LoVo (cell line): Measurements from ENCODE around the gene AKAP10.
"Not testable (repeated sequence)": the region's sequence is repeated elsewhere in the genome, so short reads cannot be mapped to it uniquely, and the experiment has no call there.

ENCODE experiments used
- DNase-seq: peaks from one replicate; pipeline ENCODE4 v3.0.0-alpha.2; 2016; ENCODE audit warnings: low spot score

Gene AKAP10

GRCh38 chr17:19933221-19933620, 44.4 kb downstream of the AKAP10 start:
- DNase-seq = no peak

GRCh38 chr17:19928299-19928698, 49.3 kb downstream of the AKAP10 start:
- DNase-seq = no peak

GRCh38 chr17:19915245-19915978, 62.2 kb downstream of the AKAP10 start:
- no peak for DNase-seq

GRCh38 chr17:19911033-19911432, 66.6 kb downstream of the AKAP10 start:
- DNase-seq = no peak

- no peak for DNase-seq
These were observed 68.5 kb downstream of the AKAP10 start for GRCh38 chr17:19909139-19909538.

- DNase-seq = no peak
These were observed 72.1 kb downstream of the AKAP10 start for GRCh38 chr17:19905502-19905901.

GRCh38 chr17:19904924-19905323, 72.7 kb downstream of the AKAP10 start:
- DNase-seq = no peak

GRCh38 chr17:19904412-19904811, 73.2 kb downstream of the AKAP10 start:
- DNase-seq = no peak

GRCh38 chr17:19900809-19901208, 76.8 kb downstream of the AKAP10 start:
- no peak for DNase-seq

- DNase-seq = peak; percentile 19
These were observed 79.7 kb downstream of the AKAP10 start for GRCh38 chr17:19897903-19898302.

- peak; percentile 37 for DNase-seq
These were observed 80.4 kb downstream of the AKAP10 start for GRCh38 chr17:19897090-19897837.

GRCh38 chr17:19896679-19897078, 80.9 kb downstream of the AKAP10 start:
- DNase-seq = no peak

- DNase-seq = not testable (repeated sequence)
These were observed 87.1 kb downstream of the AKAP10 start for GRCh38 chr17:19890554-19890953.

- DNase-seq = not testable (repeated sequence)
These were observed 87.6 kb downstream of the AKAP10 start for GRCh38 chr17:19890001-19890400.

GRCh38 chr17:19886116-19886515, 91.5 kb downstream of the AKAP10 start:
- DNase-seq = no peak

- DNase-seq = no peak
These were observed 94.0 kb downstream of the AKAP10 start for GRCh38 chr17:19883537-19884215.

- no peak for DNase-seq
These were observed 97.2 kb downstream of the AKAP10 start for GRCh38 chr17:19880393-19880792.

- no peak for DNase-seq
These were observed 100.2 kb downstream of the AKAP10 start for GRCh38 chr17:19877364-19877945.

GRCh38 chr17:19876529-19877161, 101.0 kb downstream of the AKAP10 start:
- no peak for DNase-seq

GRCh38 chr17:19874256-19874655, 103.4 kb downstream of the AKAP10 start:
- DNase-seq = no peak

GRCh38 chr17:19873346-19873745, 104.3 kb downstream of the AKAP10 start:
- DNase-seq = no peak

GRCh38 chr17:19868079-19868395, 109.6 kb downstream of the AKAP10 start:
- DNase-seq = no peak
